GM12892 (cell line): ENCODE measurements around the gene RAET1L.

Experiments
- POLR2A ChIP-seq: IDR thresholded peaks from 2 replicates; pipeline ENCODE4 v1.6.1; 2011; ENCODE audit warnings: low read depth, low read length, control low read depth
- POLR2AphosphoS5 ChIP-seq: IDR thresholded peaks from 2 replicates; pipeline ENCODE4 v1.6.1; 2011; ENCODE audit warnings: low read depth, low read length, control low read depth
- TAF1 ChIP-seq: IDR thresholded peaks from 2 replicates; pipeline ENCODE4 v1.6.1; 2011; ENCODE audit warnings: low read depth, mild to moderate bottlenecking, control low read depth, low read length, borderline replicate concordance

DNA sequence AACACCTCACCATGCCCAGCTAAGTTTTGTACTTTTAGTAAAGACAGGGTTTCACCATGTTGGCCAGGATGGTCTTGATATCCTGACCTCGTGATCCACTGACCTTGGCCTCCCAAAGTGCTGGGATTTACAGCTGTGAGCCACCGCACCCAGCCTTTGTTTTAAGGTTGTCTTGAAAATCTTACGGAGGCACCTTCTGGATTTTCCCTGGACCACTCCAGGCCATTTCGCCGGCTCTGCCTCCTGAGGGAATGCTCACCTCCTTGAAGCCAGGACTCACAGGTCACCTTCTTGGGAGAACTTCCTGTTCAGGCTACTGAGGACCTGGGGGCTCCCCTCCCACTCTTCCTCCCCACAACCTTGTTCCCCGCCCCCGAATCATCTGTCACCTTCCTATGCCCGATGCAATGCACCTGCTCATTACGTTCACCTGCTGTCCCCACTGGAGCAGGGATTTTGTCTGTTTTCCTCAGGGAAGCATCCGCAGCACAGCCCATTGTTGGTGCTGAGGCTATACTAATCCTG lies 19.4 kb upstream of the RAET1L start:
- TF ChIP-seq POLR2A (no peak), POLR2AphosphoS5 (no peak), TAF1 (no peak)
